ENCODE data around the gene LTA. TPM values are rescaled to one million over a fixed set of nuclear protein-coding genes. Genes with fewer than 3 reads are reported as not detected.
"Not testable (repeated sequence)": the region's sequence is repeated elsewhere in the genome, so short reads cannot be mapped to it uniquely, and the experiment has no call there.

LTA gene
- total RNA-seq, 2 experiments from 2014 or later, result 696 to 733 TPM

GRCh38 chr6:31587791-31588777 lies 16.0 kb downstream of the LTA start:
- Mint-ChIP-seq H3K27me3 (no peaks in the 10 kb centered on the region), H3K27ac (peak overlapping the region; percentile 89), H3K4me3 (peak overlapping the region; percentile 72), H3K9me3 (no peaks in the 10 kb centered on the region), H3K36me3 (peaks cover 2% of the 10 kb centered on the region), H3K4me1 (ENCODE audit: low read depth) (peaks cover 66% of the 10 kb centered on the region)
- intact Hi-C loops (cut with micrococcal nuclease), result no loop called here
- ChIA-PET POLR2A (interaction anchor here (0.6 to 18.2 kb wide), 3 partner anchors 8 to 22 kb away, joined by 3 to 259 read pairs (median 4); partner anchors contain the start of genes LTA and TNF), CTCF (interaction anchor here (9.1 to 28.8 kb wide), 4 partner anchors 4 to 36 kb away, joined by 95 to 1658 read pairs (median 740); partner anchors contain the start of genes ATP6V1G2, DDX39B, LST1 and LTA)
- DNase-seq, result no peak

DNA sequence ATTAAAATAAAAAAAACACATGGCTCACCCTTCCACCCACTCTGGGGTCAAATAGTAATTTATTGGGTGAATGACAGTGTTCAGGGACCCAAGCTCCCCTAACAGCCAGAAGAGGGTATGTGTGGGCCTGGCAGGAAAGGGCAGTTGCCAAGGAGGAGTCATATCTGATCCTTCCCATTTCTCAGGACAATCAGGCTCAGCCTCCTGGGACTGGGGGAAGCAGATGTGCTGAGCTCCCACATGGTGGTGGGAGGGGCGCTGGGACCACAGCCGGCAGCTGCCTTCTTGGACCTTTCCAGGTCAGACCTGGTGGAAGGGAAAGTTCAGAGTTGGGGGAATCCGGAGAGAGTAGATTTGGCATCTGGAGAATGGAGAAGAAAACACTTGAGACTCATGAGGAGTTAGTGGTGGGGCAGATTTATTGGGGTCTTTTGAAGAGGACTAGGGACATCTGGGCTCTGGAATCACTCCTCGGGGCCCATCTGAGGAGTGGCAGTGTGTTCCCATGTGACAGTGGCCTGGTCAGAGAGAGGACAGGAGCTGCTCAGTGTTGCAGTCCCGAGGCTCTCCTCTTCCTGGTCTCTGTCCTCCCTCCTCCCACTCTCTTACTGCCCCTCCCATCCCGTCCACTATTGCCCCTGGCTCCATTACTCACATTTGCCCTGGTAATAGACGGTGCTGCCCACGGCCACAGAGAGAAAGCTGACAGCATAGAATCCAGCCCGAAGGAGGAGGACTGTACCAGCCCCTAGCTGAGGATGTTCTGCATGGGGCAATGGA lies 17.0 kb downstream of the LTA start:
- Mint-ChIP-seq H3K9me3 (no peaks in the 10 kb centered on the region), H3K27ac (no peak overlapping the region), H3K27me3 (no peaks in the 10 kb centered on the region), H3K4me3 (no peak overlapping the region), H3K4me1 (ENCODE audit: low read depth) (peaks cover 66% of the 10 kb centered on the region), H3K36me3 (peaks cover 1% of the 10 kb centered on the region)
- ChIA-PET CTCF (interaction anchor here (14.7 to 28.8 kb wide), 3 partner anchors 4 to 36 kb away, joined by 740 to 1658 read pairs (median 740); partner anchors contain the start of genes ATP6V1G2, DDX39B, LST1 and LTB), POLR2A (interaction anchor here (0.6 to 18.2 kb wide), 4 partner anchors 9 to 29 kb away, joined by 3 to 259 read pairs (median 4); partner anchors contain the start of genes LTA and TNF)
- intact Hi-C loops (cut with micrococcal nuclease), result no loop called here
- no peak for DNase-seq

GRCh38 chr6:31590691-31591090 lies 18.6 kb downstream of the LTA start:
- H3K4me3 Mint-ChIP-seq; DNase-seq; H3K36me3 Mint-ChIP-seq; intact Hi-C loops (cut with micrococcal nuclease); H3K9me3 Mint-ChIP-seq; H3K27ac Mint-ChIP-seq; H3K27me3 Mint-ChIP-seq: not testable (repeated sequence)
- peaks cover 59% of the 10 kb centered on the region for H3K4me1 Mint-ChIP-seq (ENCODE audit: low read depth)
- POLR2A ChIA-PET, result interaction anchor here (0.7 to 18.2 kb wide), 2 partner anchors 19 to 96 kb away, joined by 3 to 259 read pairs; partner anchors contain the start of genes LTA and TNF
- CTCF ChIA-PET, result interaction anchor here (1.0 to 28.8 kb wide), 4 partner anchors 8 to 38 kb away, joined by 3 to 1658 read pairs (median 372); partner anchors contain the start of genes ATP6V1G2, DDX39B, LST1 and LTB

GRCh38 chr6:31592396-31592771 lies 20.3 kb downstream of the LTA start:
- H3K36me3 Mint-ChIP-seq, result peaks cover 1% of the 10 kb centered on the region
- peaks cover 48% of the 10 kb centered on the region for H3K4me1 Mint-ChIP-seq (ENCODE audit: low read depth)
- peak overlapping the region; percentile 81 for H3K27ac Mint-ChIP-seq
- H3K4me3 Mint-ChIP-seq, result peak overlapping the region; percentile 59
- CTCF ChIA-PET, result interaction anchor here (14.7 to 28.8 kb wide), 2 partner anchors 11 to 40 kb away, joined by 740 to 1658 read pairs; partner anchors contain the start of genes ATP6V1G2, DDX39B, LST1 and LTB
- no peaks in the 10 kb centered on the region for H3K27me3 Mint-ChIP-seq
- POLR2A ChIA-PET, result interaction anchor here (0.9 to 7.3 kb wide), 4 partner anchors 14 to 51 kb away, joined by 3 to 115 read pairs (median 4); partner anchors contain the start of genes DDX39B, LTB and TNF
- no peak for DNase-seq
- no peaks in the 10 kb centered on the region for H3K9me3 Mint-ChIP-seq
- intact Hi-C loops (cut with micrococcal nuclease), result no loop called here

GRCh38 chr6:31597006-31597405 lies 24.9 kb downstream of the LTA start:
- H3K4me3 Mint-ChIP-seq, result no peak overlapping the region
- DNase-seq, result peak; percentile 53
- intact Hi-C loops (cut with micrococcal nuclease), result loop anchor here (1.0 kb wide), 3 partner anchors 12 to 103 kb away; no protein-coding TSS in a partner anchor
- peaks cover 37% of the 10 kb centered on the region for H3K4me1 Mint-ChIP-seq (ENCODE audit: low read depth)
- ChIA-PET CTCF (interaction anchor here (0.6 to 28.8 kb wide), 11 partner anchors 13 to 102 kb away, joined by 3 to 1658 read pairs (median 22); partner anchors contain the start of genes AIF1, ATP6V1G2, DDX39B and LST1), POLR2A (interaction anchor here (1.0 to 7.3 kb wide), 3 partner anchors 19 to 46 kb away, joined by 3 to 115 read pairs (median 3); partner anchors contain the start of genes LTB and TNF)
- H3K27ac Mint-ChIP-seq, result peak overlapping the region; percentile 56
- H3K36me3 Mint-ChIP-seq, result no peaks in the 10 kb centered on the region
- H3K27me3 Mint-ChIP-seq, result no peaks in the 10 kb centered on the region
- H3K9me3 Mint-ChIP-seq, result no peaks in the 10 kb centered on the region

DNA sequence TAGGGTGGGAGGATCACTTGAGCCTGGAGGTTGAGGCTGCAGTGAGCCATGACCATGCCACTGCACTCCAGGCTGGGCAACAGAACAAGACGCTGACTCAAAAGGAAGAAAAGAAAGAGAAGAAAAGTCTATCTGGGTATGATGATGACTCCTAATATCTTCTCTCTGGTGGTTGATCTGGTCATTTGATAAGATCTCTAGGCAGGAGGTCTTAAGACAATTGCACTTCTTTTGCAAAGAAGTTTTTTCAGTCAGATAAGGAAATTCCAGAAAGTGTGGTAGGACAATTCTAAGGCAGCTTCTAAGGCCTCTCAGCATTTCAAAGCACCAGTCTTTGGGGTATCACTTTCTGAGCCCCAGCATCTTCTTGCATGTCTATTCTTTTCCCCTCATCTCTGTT lies 35.2 kb downstream of the LTA start:
- no peaks in the 10 kb centered on the region for H3K27me3 Mint-ChIP-seq
- POLR2A ChIA-PET, result no interaction called here
- no peaks in the 10 kb centered on the region for H3K36me3 Mint-ChIP-seq
- H3K9me3 Mint-ChIP-seq, result no peaks in the 10 kb centered on the region
- CTCF ChIA-PET, result interaction anchor here (1.5 kb wide), 1 partner anchor 56 kb away, joined by 3 read pairs; no protein-coding TSS in a partner anchor
- DNase-seq, result no peak
- intact Hi-C loops (cut with micrococcal nuclease), result no loop called here
- H3K4me3 Mint-ChIP-seq, result no peak overlapping the region
- H3K4me1 Mint-ChIP-seq (ENCODE audit: low read depth), result no peaks in the 10 kb centered on the region
- no peak overlapping the region for H3K27ac Mint-ChIP-seq

DNA sequence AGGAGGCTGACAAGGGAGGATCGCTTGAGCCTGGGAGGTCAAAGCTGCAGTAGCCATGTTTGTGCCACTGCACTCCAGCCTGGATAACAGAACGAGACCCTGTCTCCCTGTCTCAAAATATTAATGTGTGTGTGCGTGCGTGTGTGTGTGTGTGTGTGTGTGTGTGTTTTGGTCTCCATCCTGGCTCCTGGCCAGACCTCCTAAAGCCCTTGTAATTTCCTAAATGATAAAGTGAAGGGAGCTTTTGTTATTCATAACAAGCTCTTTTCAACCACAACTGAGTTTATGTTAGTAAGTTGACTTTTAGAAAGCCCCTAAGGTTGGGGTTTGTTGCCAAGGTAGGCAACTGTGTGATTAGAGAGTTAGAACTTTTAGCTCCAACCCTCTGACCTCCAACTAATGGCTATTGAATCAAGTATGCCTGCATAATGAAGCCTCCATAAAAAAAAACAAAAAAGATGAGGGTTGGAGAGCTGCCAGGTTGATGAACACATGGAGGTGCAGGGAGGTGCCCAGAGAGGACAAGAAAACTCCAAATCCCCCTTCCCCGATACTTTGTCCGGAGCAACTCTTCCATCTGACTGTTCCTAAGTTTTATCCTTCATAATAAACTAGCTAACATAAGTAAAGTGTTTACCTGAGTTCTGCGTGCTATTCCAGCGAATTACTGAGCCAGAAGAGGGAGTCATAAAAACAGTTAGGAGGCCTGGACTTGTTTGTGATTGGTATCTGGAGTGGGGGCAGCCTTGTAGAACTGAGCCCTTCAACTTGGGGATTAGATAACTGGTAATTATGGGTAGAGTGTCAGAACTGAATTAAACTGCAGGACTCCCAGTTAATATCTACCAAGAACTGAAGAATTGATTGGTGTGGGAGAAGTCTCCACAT lies 37.7 kb downstream of the LTA start:
- Mint-ChIP-seq H3K36me3 (no peaks in the 10 kb centered on the region), H3K27ac (no peak overlapping the region), H3K4me3 (no peak overlapping the region), H3K27me3 (no peaks in the 10 kb centered on the region), H3K9me3 (no peaks in the 10 kb centered on the region), H3K4me1 (ENCODE audit: low read depth) (peaks cover under 1% of the 10 kb centered on the region)
- no peak for DNase-seq
- ChIA-PET CTCF (interaction anchor here (1.6 to 4.0 kb wide), 3 partner anchors 12 to 68 kb away, joined by 3 to 27 read pairs (median 7); partner anchors contain the start of gene DDX39B), POLR2A (interaction anchor here (0.7 kb wide), 2 partner anchors 21 to 115 kb away, joined by 4 read pairs; no protein-coding TSS in a partner anchor)
- intact Hi-C loops (cut with micrococcal nuclease), result loop anchor here (10.0 kb wide), 1 partner anchor 275 kb away; no protein-coding TSS in a partner anchor

DNA sequence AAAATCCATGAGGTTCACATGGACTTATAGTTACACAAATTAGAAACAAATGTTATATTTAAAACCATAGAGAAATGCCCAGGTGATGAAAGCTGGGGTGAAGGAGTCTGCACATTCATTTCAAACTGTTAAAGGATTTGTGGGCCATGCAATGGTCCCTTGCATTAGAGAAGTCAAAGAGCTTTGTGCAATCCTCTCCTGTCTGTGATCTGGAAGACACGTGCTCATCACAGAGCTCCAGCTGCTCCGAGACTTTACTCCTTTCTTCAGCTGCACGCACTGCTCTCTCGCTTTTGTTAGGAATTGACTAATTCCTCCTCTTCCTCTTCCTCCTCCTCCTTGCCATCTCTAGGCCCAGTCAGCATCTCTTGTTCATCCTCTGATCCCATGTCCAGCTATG lies 38.9 kb downstream of the LTA start:
- no peaks in the 10 kb centered on the region for H3K36me3 Mint-ChIP-seq
- intact Hi-C loops (cut with micrococcal nuclease), result loop anchor here (10.0 kb wide), 1 partner anchor 276 kb away; no protein-coding TSS in a partner anchor
- CTCF ChIA-PET, result interaction anchor here (0.6 to 4.0 kb wide), 5 partner anchors 13 to 70 kb away, joined by 3 to 27 read pairs (median 3); partner anchors contain the start of gene DDX39B
- DNase-seq, result no peak
- POLR2A ChIA-PET, result no interaction called here
- H3K27ac Mint-ChIP-seq, result no peak overlapping the region
- no peaks in the 10 kb centered on the region for H3K9me3 Mint-ChIP-seq
- H3K27me3 Mint-ChIP-seq, result no peaks in the 10 kb centered on the region
- H3K4me1 Mint-ChIP-seq (ENCODE audit: low read depth), result peaks cover 12% of the 10 kb centered on the region
- H3K4me3 Mint-ChIP-seq, result no peak overlapping the region

DNA sequence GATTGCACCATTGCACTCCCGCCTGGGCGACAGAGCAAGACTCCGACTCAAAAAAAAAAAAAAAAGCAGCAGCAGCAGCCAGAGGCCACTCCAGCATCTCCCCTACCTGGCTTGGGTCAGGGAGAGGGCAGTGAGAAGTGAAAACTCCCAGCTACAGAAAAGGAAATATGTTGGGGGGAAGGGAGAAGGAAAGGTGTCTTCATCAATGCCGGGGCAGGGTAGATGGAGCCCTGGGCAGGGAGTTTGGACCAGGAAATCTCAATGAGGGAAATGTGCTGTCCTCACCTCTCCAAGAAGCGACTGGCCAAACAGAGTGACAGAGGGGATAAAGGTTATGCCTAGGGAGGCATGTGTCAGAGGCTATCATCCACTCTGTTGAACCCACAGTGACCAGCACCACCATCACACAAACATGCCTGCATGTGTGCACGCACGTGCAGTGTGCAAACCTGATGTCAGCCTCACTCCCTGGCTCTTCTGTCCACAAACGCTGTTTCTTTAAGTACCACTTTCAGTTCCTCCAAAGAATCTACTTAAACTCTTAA lies 42.1 kb downstream of the LTA start:
- no peak overlapping the region for H3K27ac Mint-ChIP-seq
- intact Hi-C loops (cut with micrococcal nuclease), result loop anchor here (10.0 kb wide), 1 partner anchor 279 kb away; no protein-coding TSS in a partner anchor
- H3K4me1 Mint-ChIP-seq (ENCODE audit: low read depth), result peaks cover 30% of the 10 kb centered on the region
- no peak overlapping the region for H3K4me3 Mint-ChIP-seq
- no peak for DNase-seq
- ChIA-PET POLR2A (interaction anchor here (0.9 to 1.8 kb wide), 3 partner anchors 16 to 78 kb away, joined by 3 to 4 read pairs (median 3); partner anchors contain the start of gene NFKBIL1), CTCF (interaction anchor here (2.0 to 4.5 kb wide), 2 partner anchors 16 to 63 kb away, joined by 6 to 22 read pairs; no protein-coding TSS in a partner anchor)
- no peaks in the 10 kb centered on the region for H3K27me3 Mint-ChIP-seq
- no peaks in the 10 kb centered on the region for H3K36me3 Mint-ChIP-seq
- no peaks in the 10 kb centered on the region for H3K9me3 Mint-ChIP-seq

Measured in activated CD4-positive, alpha-beta memory T cell treated with anti-CD3 and anti-CD28 coated beads for 36 hours (primary cell).